ENCODE results near the gene RFX7.

RFX7 gene

DNA sequence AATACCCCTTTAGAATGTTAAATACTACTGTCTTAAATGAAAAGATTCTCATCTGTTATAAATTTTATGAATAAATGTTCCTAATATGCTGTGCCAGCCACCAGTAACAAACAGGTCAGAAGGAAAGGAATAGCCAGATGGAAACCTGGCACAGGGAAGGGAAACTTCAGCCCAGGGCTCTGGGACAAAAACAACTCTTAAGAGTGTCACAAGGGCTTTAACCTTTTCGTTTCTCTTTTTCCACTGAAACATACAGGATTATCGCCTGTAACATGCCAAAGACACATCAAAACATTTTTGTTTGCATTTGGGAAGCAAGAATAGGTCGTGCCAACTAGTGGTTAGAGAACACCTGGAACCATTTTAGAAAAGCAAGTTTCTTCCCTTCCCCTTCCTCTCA is 141.2 kb downstream of the RFX7 start:
- DNase-seq, result no peak

GRCh38 chr15:56099311-56099710 is 144.4 kb downstream of the RFX7 start:
- DNase-seq, result no peak

DNA sequence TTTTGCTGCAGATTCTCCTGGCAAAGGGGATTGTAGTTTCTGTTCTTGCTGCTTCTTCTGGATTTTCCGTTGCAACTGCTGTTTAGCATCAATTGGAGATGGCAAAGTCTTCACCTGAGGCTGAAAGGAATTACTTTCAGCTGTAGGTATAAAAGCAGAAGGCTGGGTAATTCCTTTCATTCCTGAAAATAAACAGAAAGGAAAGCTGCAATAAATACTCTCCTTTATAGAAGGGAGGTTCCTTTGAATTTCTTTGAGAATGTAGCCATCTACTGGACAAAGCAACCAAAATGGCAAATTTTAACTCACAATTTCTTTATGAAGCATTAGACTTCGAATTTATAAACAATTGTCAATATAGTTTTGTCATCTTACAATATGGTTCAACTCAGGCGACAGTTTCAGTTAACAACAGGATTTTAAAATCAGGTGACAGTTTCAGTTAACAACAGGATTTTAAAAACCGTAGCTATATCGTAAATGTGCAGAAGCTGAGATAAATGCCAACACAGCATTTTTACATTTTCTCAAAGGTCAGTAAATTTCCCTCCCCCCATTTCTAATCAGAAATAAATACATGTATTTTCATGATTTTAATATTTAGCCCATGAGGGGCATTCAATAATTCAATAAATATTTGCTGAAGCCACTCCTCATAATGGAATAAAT is 145.3 kb downstream of the RFX7 start:
- no peak for DNase-seq

GRCh38 chr15:56095406-56095805 is 148.3 kb downstream of the RFX7 start:
- no peak for DNase-seq

GRCh38 chr15:56094171-56094570 is 149.5 kb downstream of the RFX7 start:
- no peak for DNase-seq

DNA sequence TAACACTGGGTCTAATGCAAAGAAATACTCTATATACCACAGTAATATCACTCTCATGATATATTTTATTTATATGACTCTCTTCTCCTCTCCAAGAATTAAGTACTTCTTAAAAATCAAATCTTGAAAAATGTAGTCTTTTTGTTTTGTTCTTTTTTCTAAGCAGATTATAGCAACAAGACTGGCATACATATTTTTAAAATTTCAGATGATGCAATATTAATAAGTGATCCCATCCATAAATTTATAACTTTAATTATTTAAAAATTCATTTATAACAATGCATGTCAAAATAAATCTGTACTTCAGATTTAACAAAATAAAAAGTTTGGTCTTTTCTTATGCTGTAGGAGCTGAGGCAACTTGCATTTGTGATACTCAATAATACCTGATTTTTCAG is 155.3 kb downstream of the RFX7 start:
- DNase-seq, result no peak

DNA sequence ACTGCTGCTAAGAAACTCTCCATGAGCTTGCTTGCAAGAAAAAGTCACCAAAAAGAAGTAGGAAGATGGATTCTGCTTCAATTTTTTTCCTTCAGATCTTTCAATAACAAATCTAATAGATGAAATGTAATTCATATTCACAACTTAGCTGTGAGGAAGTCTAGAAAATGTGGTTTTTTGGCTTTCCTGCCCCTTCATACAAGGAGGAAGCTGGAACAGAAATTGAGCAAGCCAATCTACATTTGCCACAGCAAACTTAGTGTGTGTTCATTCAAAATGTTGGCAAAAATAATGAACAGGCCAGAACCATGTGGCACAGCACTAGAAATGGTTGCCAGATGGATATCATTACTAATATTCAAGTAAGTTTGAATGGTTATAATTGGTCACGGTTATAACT is 157.1 kb downstream of the RFX7 start:
- no peak for DNase-seq

GRCh38 chr15:56082263-56082761 is 161.4 kb downstream of the RFX7 start:
- no peak for DNase-seq

GRCh38 chr15:56077081-56077480 is 166.6 kb downstream of the RFX7 start:
- no peak for DNase-seq

GRCh38 chr15:56076640-56077039 is 167.0 kb downstream of the RFX7 start:
- DNase-seq, result no peak

- no peak for DNase-seq
Observed at GRCh38 chr15:56074481-56075265, 169.0 kb downstream of the RFX7 start.

GRCh38 chr15:56064152-56064551 is 179.5 kb downstream of the RFX7 start:
- DNase-seq, result no peak

GRCh38 chr15:56059716-56060115 is 184.0 kb downstream of the RFX7 start:
- DNase-seq, result no peak

GRCh38 chr15:56058986-56059385 is 184.7 kb downstream of the RFX7 start:
- no peak for DNase-seq

GRCh38 chr15:56056626-56057025 is 187.1 kb downstream of the RFX7 start:
- DNase-seq, result no peak

GRCh38 chr15:56053046-56053400 is 190.7 kb downstream of the RFX7 start:
- no peak for DNase-seq

DNA sequence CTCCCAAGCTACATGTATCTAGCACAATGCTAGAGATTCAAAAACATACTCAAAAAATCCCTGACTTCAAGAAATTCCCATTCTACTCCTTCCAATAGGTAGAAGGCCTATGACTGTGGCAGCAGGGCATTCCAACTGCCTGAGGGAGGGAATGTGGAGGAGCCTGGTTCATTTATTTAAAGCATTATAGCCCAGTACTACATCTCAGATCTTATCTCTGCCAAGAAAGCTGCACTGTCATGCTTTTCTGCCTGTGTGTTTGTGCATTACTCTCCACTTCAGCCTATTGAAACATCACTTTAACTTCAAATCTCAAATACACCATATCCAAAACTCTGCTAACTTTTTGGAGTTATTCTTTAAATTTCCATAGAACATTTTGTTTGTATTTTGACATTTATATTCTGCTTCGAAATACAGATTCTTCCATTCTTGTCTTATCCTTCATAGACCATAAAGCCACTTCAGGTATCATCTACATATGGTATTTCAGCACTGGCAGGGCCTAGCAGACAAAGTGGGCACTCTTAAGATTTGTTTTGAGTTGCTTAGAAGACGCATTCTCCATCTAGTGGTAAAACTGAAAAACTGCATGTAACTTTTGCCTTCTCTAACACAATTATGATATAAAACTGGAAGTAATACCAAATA is 191.2 kb downstream of the RFX7 start:
- no peak for DNase-seq

DNA sequence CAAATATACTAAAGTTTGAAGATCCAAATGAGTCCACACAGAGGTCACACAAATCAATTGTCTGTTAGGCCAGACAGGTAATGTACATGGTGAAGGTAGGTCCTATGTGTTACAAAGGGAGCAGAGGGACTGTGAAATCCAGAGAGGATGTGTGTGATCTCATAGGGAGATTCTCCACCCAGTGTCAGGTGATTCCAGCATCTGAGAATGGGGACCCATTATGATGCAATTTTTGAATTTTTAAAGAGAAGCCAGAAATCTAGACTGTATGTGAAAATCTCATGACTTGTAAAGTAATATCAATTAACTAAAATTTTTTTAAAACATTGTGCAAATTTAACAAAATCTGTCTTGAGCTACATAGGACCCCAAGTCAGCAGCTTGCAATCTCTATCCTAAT is 192.0 kb downstream of the RFX7 start:
- no peak for DNase-seq

- no peak for DNase-seq
Observed at GRCh38 chr15:56049577-56049976, 194.1 kb downstream of the RFX7 start.

- no peak for DNase-seq
Observed at GRCh38 chr15:56047354-56047753, 196.3 kb downstream of the RFX7 start.

- DNase-seq, result no peak
Observed at GRCh38 chr15:56045068-56045748, 198.5 kb downstream of the RFX7 start.

DNA sequence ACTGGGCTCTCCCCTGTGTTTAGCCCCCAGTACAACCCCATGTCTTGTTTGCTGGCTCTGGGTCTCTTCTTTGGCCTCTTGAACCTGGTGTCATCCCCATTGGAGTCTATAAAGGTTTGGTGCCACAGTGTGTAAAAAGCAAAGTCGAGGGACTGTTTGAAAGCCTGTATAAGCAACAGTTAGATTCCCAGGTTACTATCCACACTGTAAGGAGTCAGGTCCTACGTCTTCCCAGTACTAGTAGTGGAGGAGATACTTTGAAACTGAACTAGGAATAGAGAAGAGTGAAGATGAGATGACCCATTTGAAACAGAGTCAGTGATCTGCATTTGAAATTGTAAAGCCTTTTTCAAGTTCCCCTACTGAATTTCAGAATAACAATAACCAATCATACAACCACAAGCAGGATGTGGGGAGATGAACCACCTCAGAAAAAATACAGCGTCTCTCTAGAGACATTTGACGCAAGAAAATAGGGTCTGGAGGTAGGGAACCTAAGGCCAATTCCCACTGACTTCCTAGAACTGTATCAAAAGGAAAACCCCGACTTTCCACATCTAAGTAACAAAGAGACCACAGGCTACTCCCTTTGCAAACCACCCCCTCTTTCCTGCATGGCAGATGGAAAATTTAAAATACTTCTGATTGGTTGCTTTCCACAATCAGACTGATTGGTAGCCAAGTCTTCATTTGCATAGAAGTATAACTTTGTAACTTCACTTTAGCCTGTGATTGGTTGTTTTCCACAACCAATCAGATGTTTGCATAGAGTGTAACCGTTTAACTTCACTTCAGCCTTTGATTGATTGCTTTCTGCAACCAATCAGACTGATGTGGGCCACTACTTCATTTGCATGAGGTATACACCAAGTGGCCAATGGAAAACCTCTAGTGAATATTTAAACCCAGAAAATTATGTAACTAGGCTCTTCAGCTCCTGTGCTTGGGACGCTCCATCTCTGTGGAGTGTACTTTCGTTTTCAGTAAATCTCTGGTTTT is 200.4 kb downstream of the RFX7 start:
- no peak for DNase-seq

Measured in activated CD4-positive, CD25-positive, alpha-beta regulatory T cell (primary cell).